Colon (tissue), 2 donors: Measurements from ENCODE around the gene TLK1.

ENCODE experiments used
- FAIRE-seq: peaks from 2 replicates; lab custom pipeline; 2012; peaks lifted over from hg19 to GRCh38; lab: Jason Lieb, UNC
- donor health status: control.
- donor health status: control.

Gene TLK1

GRCh38 chr2:170966648-170967396 lies 193.9 kb downstream of the TLK1 start:
- FAIRE-seq, result no peak

GRCh38 chr2:170965446-170966225 lies 195.1 kb downstream of the TLK1 start:
- FAIRE-seq, result no peak

DNA sequence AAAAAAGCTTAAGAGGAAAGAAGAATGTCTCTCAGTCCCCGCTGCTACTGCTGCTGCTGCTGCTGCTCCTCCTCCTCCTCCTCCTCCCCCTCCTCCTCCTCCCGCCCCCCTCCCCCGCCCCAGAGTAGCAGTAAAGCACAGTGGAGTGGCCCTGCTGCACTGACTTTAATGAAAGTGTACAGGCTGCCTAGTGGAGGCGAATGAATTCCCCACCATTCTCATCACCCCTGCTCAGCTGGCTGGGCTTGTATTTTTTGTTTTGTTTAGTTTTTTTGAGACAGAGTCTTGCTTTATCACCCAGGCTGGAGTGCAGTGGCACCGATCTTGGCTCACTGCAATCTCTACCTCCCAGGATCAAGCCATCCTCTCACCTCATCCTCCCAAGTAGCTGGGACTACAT lies 197.3 kb downstream of the TLK1 start:
- FAIRE-seq, result no peak

- no peak for FAIRE-seq
Observed at GRCh38 chr2:170953941-170954340, 206.8 kb downstream of the TLK1 start.

GRCh38 chr2:170950221-170950761 lies 210.4 kb downstream of the TLK1 start:
- FAIRE-seq, result no peak

GRCh38 chr2:170949415-170949814 lies 211.3 kb downstream of the TLK1 start:
- FAIRE-seq, result no peak

- no peak for FAIRE-seq
Observed at GRCh38 chr2:170944545-170944944, 216.1 kb downstream of the TLK1 start.

GRCh38 chr2:170943596-170943995 lies 217.1 kb downstream of the TLK1 start:
- FAIRE-seq, result no peak

DNA sequence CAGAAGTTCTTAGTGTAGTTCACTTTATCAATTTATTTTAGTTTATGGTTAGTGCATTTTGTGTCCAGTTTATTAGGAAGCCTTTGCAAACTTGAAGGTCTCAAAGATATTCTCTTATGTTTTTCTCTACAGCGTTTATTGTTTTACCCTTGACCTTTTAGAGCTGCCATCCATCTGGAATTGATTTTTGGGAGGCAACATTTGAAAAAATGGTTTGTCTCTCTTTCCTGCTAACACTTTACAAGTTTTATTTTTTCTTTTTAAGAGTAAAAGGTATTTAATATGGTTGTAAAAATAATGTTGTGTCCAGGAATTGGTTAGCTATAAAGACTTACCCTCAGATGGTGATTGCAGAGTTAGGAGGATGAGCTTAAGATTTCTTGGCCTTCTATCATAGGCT lies 217.7 kb downstream of the TLK1 start:
- FAIRE-seq, result no peak

GRCh38 chr2:170942615-170943014 lies 218.1 kb downstream of the TLK1 start:
- FAIRE-seq, result no peak
